Spleen (tissue), 7 donors: ENCODE measurements around the gene GARIN3.

Source experiments
- POLR2A ChIP-seq, 3 donors: fragments of 450-650 bp; IDR thresholded peaks; one replicate each; pipeline ENCODE4 v1.5.1; 2017; ENCODE audit warnings: antibody characterized with exemption in 3 of 3, mild to moderate bottlenecking in 1 of 3
- POLR2AphosphoS5 ChIP-seq, 3 donors: sonication (generic); formaldehyde crosslinking; IDR thresholded peaks; one replicate each; pipeline ENCODE4 v1.5.1; 2017; ENCODE audit warnings: antibody characterized with exemption in 3 of 3
- TF ChIP-seq, protein P1 (sequence below), 11 experiments: fragments of 200-600 bp in 7 of 11; fragments of 450-650 bp in 4 of 11; sonication (generic) in 4 of 11; IDR thresholded peaks in 8 of 11; conservative IDR thresholded peaks in 3 of 11; 1 replicate in 7 of 11; 2 replicates in 4 of 11; pipeline versions ENCODE4 v1.4.0 to v1.8.0; 2016 to 2021; ENCODE audit warnings: antibody characterized with exemption in 11 of 11, inconsistent platforms in 4 of 11, mild to moderate bottlenecking in 1 of 11
- donor health status: DM: no; HTN: no; CAD: no; lungs with moderate emphysema.
- donor health status: DM: no; HTN: no; CAD: no.
- donor health status: DM: no; HTN: no; CAD: no.

DNA sequence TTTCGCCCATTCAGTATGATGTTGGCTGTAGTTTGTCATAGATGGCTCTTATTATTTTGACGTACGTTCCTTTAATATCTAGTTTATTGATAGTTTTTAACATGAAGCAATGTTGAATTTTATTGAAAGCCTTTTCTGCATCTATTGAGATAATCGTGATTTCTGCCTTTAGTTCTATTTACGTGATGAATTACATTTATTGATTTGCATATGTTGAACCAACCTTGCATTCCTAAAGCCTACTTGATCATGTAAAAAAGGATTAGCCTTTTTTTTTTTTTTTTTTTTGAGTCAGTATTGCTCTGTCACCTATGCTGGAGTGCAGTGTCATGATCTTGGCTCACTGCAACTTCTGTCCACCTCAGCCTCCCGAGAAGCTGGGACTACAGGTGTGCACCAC, 39.6 kb upstream of the GARIN3 start:
- TF ChIP-seq POLR2A (IDR thresholded peaks at IDR 0.05) (no peak), POLR2AphosphoS5 (IDR thresholded peaks at IDR 0.05) (no peak)
- TF ChIP-seq, protein P1, sequence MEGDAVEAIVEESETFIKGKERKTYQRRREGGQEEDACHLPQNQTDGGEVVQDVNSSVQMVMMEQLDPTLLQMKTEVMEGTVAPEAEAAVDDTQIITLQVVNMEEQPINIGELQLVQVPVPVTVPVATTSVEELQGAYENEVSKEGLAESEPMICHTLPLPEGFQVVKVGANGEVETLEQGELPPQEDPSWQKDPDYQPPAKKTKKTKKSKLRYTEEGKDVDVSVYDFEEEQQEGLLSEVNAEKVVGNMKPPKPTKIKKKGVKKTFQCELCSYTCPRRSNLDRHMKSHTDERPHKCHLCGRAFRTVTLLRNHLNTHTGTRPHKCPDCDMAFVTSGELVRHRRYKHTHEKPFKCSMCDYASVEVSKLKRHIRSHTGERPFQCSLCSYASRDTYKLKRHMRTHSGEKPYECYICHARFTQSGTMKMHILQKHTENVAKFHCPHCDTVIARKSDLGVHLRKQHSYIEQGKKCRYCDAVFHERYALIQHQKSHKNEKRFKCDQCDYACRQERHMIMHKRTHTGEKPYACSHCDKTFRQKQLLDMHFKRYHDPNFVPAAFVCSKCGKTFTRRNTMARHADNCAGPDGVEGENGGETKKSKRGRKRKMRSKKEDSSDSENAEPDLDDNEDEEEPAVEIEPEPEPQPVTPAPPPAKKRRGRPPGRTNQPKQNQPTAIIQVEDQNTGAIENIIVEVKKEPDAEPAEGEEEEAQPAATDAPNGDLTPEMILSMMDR (IDR thresholded peaks at IDR 0.05 in 8 of 11, conservative IDR thresholded peaks at IDR 0.05 in 3 of 11) = no peak
